Transverse colon (tissue), 4 donors: ENCODE measurements around the gene SRPK2. TPM values are rescaled to one million over a fixed set of nuclear protein-coding genes. Genes with fewer than 3 reads are reported as not detected.

Experiments used
- DNase-seq: peaks from one replicate; pipeline ENCODE4 v3.0.0-alpha.2; 2019
- H3K27ac ChIP-seq, 4 donors: fragments of 200-600 bp; sonication (generic); 2 replicates each; pipeline ENCODE4 v1.5.1; 2016 to 2018; ENCODE audit warnings: inconsistent platforms in 4 of 4
- H3K27me3 ChIP-seq: fragments of 200-600 bp; sonication (generic); 2 replicates; pipeline ENCODE4 v1.5.1; 2017; ENCODE audit warnings: inconsistent platforms
- H3K36me3 ChIP-seq, 4 donors: fragments of 200-600 bp; sonication (generic); 2 replicates each; pipeline ENCODE4 v1.5.1; 2017 to 2019; ENCODE audit warnings: inconsistent platforms in 4 of 4
- H3K4me1 ChIP-seq, 4 donors: fragments of 200-600 bp; sonication (generic); 2 replicates each; pipeline ENCODE4 v1.5.1; 2017 to 2020; ENCODE audit warnings: inconsistent platforms in 4 of 4
- H3K4me3 ChIP-seq, 4 donors: fragments of 200-600 bp; sonication (generic); 1 replicate in 1 of 4; 2 replicates in 3 of 4; pipeline versions ENCODE4 v1.5.1 to v1.6.1; 2017 to 2019; ENCODE audit warnings: inconsistent platforms in 4 of 4
- H3K9me3 ChIP-seq, 2 donors: fragments of 200-600 bp; sonication (generic); 2 replicates each; pipeline ENCODE4 v1.5.1; 2017 to 2019; ENCODE audit warnings: inconsistent platforms in 2 of 2
- EP300 ChIP-seq: sonication (generic); formaldehyde crosslinking; IDR thresholded peaks from one replicate; pipeline ENCODE4 v1.6.1; 2017; ENCODE audit warnings: antibody characterized with exemption, low read depth
- POLR2A ChIP-seq: fragments of 450-650 bp; IDR thresholded peaks from one replicate; pipeline ENCODE4 v1.6.1; 2016; ENCODE audit warnings: antibody characterized with exemption, mild to moderate bottlenecking, moderate library complexity
- POLR2AphosphoS5 ChIP-seq, 3 donors: sonication (generic); formaldehyde crosslinking; IDR thresholded peaks; one replicate each; pipeline ENCODE4 v1.6.1; 2016; ENCODE audit warnings: antibody characterized with exemption in 3 of 3
- WGBS, 2 donors: methylation state at CpG; one replicate each; pipeline ENCODE4 v1.1.5; 2018; ENCODE audit warnings: low coverage in 1 of 2; 5-methylcytosine and 5-hydroxymethylcytosine counted together
- in situ Hi-C, 4 donors: fragments of 200-750 bp; cut with MboI; loops; one replicate each; pipeline versions ENCODE4 v1.15.0 to v1.15.1; 2017; ENCODE audit warnings: low sequenced_read_pairs in 3 of 4, low pct_ligation_motif_present in 1 of 4, low pct_unique_long_range_greater_than_20kb in 1 of 4
- intact Hi-C: fragments of 100-400 bp; cut with DNase I; formaldehyde crosslinking; loops from one replicate; pipeline ENCODE4 v1.15.1; 2023; ENCODE audit warnings: low total_unique reads
- total RNA-seq, 4 donors: library from RNA; depleted of rRNA; stranded (reverse); fragments of >200 nt; gene quantifications; one replicate each; pipeline ENCODE4 v1.1.0, GENCODE V29; 2016
- TF ChIP-seq, protein P1 (sequence below), 5 experiments: fragments of 200-600 bp in 3 of 5; fragments of 450-650 bp in 2 of 5; sonication (generic) in 3 of 5; IDR thresholded peaks; 1 replicate in 2 of 5; 2 replicates in 3 of 5; pipeline ENCODE4 v1.5.1; 2016 to 2017; ENCODE audit warnings: antibody characterized with exemption in 5 of 5, inconsistent platforms in 3 of 5, mild to moderate bottlenecking in 2 of 5, moderate library complexity in 1 of 5

Gene SRPK2
- total RNA-seq, 4 donors from 2014 or later, result 18.3 to 93.1 (median 43.8) TPM

DNA sequence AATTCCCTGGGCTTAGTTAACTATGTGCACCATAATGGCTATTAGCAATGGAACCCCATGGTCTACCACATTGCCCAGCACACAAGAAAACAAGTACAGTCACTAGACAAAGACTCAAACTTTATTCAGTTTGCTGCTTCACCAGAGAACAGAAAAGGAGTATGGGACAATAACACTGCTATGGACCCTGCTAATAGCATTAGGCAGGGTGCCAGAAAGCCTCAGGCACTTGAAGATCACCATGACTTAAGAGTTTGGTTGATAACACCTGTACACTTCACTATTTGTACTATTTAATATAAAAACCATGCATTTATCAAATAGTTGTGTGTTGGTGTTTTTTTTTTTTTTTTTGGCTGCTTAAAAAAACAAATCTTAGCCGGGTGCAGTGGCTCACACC is 215.1 kb downstream of the SRPK2 start:
- DNase-seq, result no peak
- H3K4me3 ChIP-seq, result no peak overlapping the region
- H3K36me3 ChIP-seq, result no peaks in the 10 kb centered on the region
- no peaks in the 10 kb centered on the region for H3K9me3 ChIP-seq
- intact Hi-C loops (no loop called here), in situ Hi-C loops (no loop called here)
- H3K4me1 ChIP-seq, result no peaks in the 10 kb centered on the region
- no peak overlapping the region for H3K27ac ChIP-seq
- no peaks in the 10 kb centered on the region for H3K27me3 ChIP-seq
- TF ChIP-seq POLR2A (no peak), POLR2AphosphoS5 (IDR thresholded peaks at IDR 0.05) (no peak), EP300 (no peak)
- TF ChIP-seq, protein P1, sequence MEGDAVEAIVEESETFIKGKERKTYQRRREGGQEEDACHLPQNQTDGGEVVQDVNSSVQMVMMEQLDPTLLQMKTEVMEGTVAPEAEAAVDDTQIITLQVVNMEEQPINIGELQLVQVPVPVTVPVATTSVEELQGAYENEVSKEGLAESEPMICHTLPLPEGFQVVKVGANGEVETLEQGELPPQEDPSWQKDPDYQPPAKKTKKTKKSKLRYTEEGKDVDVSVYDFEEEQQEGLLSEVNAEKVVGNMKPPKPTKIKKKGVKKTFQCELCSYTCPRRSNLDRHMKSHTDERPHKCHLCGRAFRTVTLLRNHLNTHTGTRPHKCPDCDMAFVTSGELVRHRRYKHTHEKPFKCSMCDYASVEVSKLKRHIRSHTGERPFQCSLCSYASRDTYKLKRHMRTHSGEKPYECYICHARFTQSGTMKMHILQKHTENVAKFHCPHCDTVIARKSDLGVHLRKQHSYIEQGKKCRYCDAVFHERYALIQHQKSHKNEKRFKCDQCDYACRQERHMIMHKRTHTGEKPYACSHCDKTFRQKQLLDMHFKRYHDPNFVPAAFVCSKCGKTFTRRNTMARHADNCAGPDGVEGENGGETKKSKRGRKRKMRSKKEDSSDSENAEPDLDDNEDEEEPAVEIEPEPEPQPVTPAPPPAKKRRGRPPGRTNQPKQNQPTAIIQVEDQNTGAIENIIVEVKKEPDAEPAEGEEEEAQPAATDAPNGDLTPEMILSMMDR (IDR thresholded peaks at IDR 0.05), result no peak
- 77 to 83% methylated on average over 1 of the region's 1 CpG for WGBS, 2 donors

DNA sequence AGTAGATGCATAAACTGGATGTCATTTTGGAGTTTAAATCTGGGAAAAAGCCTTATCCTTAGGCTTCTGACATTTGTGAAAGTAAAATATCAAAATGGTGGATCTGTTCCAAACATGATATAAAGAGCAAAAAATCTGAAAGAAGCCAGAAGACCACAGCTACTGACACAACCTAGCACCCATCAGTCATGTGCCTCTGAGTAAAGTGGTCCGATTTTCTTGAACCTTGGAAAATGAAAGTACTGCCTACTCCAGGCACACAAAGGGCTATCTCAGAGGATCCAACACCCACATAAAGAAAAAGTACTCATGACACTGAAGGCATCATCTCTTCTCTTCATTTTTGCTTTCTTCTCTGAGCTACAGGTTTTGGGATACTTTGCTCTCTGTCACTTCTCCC is 224.0 kb downstream of the SRPK2 start:
- in situ Hi-C loops, result no loop called here
- 67 to 90% methylated on average over 1 of the region's 1 CpG for WGBS, 2 donors

DNA sequence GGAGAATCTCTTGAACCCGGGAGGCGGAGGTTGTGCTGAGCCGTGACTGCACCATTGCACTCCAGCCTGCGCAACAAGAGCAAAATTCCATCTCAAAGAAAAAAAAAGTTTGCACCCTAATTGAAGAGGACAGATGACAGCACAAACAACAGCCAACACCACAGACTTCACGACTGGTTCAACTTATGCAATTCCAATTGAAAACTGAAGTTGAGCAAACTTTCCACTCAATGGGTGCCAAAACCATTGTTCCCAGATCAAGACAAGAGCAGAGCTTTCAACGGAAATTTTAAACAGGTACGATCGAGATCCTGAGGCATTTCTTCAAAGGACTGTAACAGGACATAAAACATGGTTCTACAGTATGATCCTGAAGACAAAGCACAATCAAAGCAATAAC is 225.0 kb downstream of the SRPK2 start:
- in situ Hi-C loops, result no loop called here

More for the DNA sequence above, 224.0 kb downstream of the SRPK2 start:
- TF ChIP-seq EP300 (no peak), POLR2A (no peak), POLR2AphosphoS5 (IDR thresholded peaks at IDR 0.05) (no peak)
- TF ChIP-seq, protein P1 (IDR thresholded peaks at IDR 0.05), result no peak
- intact Hi-C loops, result no loop called here
- Histone ChIP-seq H3K36me3 (peaks cover 0 to 29% (median 12%) of the 10 kb centered on the region in 4 donors), H3K4me1 (no peaks in the 10 kb centered on the region), H3K27me3 (no peaks in the 10 kb centered on the region), H3K4me3 (no peak overlapping the region), H3K9me3 (no peaks in the 10 kb centered on the region), H3K27ac (no peak overlapping the region)
- DNase-seq, result no peak

DNA sequence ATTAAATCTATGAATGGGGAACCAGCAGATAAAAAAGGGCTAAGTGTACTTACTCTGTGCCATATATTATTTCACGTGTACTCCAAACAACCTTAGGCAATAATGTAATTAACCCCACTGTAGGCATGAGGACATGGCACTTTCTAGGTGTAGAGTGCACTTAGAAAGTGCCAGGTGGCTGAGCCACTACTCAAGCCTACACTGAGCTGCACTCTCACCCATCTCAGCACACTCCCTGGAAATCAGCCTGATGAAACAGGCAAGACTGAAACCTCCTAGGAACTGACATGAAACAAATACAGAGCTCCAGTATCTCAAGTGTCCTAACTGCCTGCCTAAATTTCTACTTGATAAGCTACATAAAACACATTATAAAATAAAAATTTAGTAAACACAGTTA is 227.4 kb downstream of the SRPK2 start:
- no peak overlapping the region for H3K27ac ChIP-seq
- no peaks in the 10 kb centered on the region for H3K9me3 ChIP-seq
- peaks cover 0 to 11% (median 5%) of the 10 kb centered on the region in 4 donors for H3K36me3 ChIP-seq
- TF ChIP-seq EP300 (no peak), POLR2AphosphoS5 (IDR thresholded peaks at IDR 0.05) (no peak), POLR2A (no peak)
- TF ChIP-seq, protein P1 (IDR thresholded peaks at IDR 0.05), result no peak
- intact Hi-C loops (no loop called here), in situ Hi-C loops (no loop called here)
- no peak for DNase-seq
- H3K4me1 ChIP-seq, result no peaks in the 10 kb centered on the region
- H3K4me3 ChIP-seq, result no peak overlapping the region
- H3K27me3 ChIP-seq, result no peaks in the 10 kb centered on the region
- 86% methylated on average over 1 of the region's 1 CpG; no CpG with 5 or more reads in 1 of the 2 donors for WGBS, 2 donors

More for the DNA sequence above, 225.0 kb downstream of the SRPK2 start:
- intact Hi-C loops, result no loop called here
- Histone ChIP-seq H3K4me1 (no peaks in the 10 kb centered on the region), H3K36me3 (peaks cover 0 to 29% (median 12%) of the 10 kb centered on the region in 4 donors), H3K27me3 (no peaks in the 10 kb centered on the region), H3K4me3 (no peak overlapping the region), H3K27ac (no peak overlapping the region), H3K9me3 (no peaks in the 10 kb centered on the region)
- DNase-seq, result no peak
- WGBS, 2 donors, result 91 to 95% methylated on average over 8 of the region's 8 CpGs
- TF ChIP-seq EP300 (no peak), POLR2AphosphoS5 (IDR thresholded peaks at IDR 0.05) (no peak), POLR2A (no peak)
- TF ChIP-seq, protein P1 (IDR thresholded peaks at IDR 0.05), result no peak
